Chondrocyte (in vitro differentiated cells): ENCODE results near the gene PLA2G4B. TPM values are rescaled to one million over a fixed set of nuclear protein-coding genes. Genes with fewer than 3 reads are reported as not detected.

Source experiments
- DNase-seq: peaks from one replicate; pipeline ENCODE4 v3.0.0; 2021; ENCODE audit warnings: mixed read lengths, low spot score
- H3K27ac Mint-ChIP-seq: one replicate; pipeline ENCODE4 v1.8.0; 2021; ENCODE audit warnings: mild to moderate bottlenecking, moderate library complexity, mixed read lengths; ENCODE audit not compliant: unreplicated experiment
- H3K27me3 Mint-ChIP-seq: 2 replicates; pipeline ENCODE4 v1.8.0; 2021; ENCODE audit warnings: low read depth, mixed read lengths
- H3K36me3 Mint-ChIP-seq: 2 replicates; pipeline ENCODE4 v1.8.0; 2021; ENCODE audit warnings: low read depth, mixed read lengths
- H3K4me1 Mint-ChIP-seq: 2 replicates; pipeline ENCODE4 v1.8.0; 2021; ENCODE audit warnings: low read depth, mild to moderate bottlenecking, mixed read lengths
- H3K4me3 Mint-ChIP-seq: one replicate; pipeline ENCODE4 v1.8.0; 2021; ENCODE audit warnings: mild to moderate bottlenecking, moderate library complexity, mixed read lengths; ENCODE audit not compliant: unreplicated experiment
- H3K9me3 Mint-ChIP-seq: 2 replicates; pipeline ENCODE4 v1.8.0; 2021; ENCODE audit warnings: low read depth, mixed read lengths
- total RNA-seq: library from RNA; stranded (reverse); gene quantifications from 3 replicates; pipeline ENCODE4 v1.2.1, GENCODE V29; 2021
- TF ChIP-seq, protein P1 (sequence below): fragments of 200-600 bp; sonication (generic); IDR thresholded peaks from 2 replicates; pipeline ENCODE4 v1.5.0; 2021; ENCODE audit warnings: antibody characterized with exemption, mild to moderate bottlenecking, moderate library complexity

Gene PLA2G4B
- total RNA-seq, 1 donor from 2014 or later: 3.4 TPM

DNA sequence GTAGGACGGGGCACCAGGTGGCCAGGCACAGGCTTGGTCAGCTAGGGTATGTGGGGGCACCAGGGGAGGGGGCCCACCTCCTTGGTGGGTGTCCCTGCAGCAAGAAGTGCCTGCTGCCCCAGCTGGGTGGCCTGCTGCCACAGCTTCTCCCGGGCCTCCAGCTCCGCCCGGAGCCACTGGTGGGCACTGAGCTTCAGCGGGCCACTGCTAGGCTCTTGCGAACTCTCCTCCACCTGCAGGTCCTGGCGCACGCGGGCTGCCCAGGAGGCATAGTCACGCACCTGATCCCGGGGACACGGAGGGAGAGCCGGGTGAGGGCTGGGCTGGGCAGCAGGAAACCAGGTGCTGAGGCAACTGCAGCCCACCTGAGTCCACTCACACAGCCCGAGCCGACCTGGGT lies 29.7 kb downstream of the PLA2G4B start:
- Mint-ChIP-seq H3K4me1 (no peaks in the 10 kb centered on the region), H3K27ac (no peak overlapping the region), H3K27me3 (no peaks in the 10 kb centered on the region), H3K36me3 (peaks cover 5% of the 10 kb centered on the region), H3K4me3 (no peak overlapping the region), H3K9me3 (no peaks in the 10 kb centered on the region)
- TF ChIP-seq, protein P1, sequence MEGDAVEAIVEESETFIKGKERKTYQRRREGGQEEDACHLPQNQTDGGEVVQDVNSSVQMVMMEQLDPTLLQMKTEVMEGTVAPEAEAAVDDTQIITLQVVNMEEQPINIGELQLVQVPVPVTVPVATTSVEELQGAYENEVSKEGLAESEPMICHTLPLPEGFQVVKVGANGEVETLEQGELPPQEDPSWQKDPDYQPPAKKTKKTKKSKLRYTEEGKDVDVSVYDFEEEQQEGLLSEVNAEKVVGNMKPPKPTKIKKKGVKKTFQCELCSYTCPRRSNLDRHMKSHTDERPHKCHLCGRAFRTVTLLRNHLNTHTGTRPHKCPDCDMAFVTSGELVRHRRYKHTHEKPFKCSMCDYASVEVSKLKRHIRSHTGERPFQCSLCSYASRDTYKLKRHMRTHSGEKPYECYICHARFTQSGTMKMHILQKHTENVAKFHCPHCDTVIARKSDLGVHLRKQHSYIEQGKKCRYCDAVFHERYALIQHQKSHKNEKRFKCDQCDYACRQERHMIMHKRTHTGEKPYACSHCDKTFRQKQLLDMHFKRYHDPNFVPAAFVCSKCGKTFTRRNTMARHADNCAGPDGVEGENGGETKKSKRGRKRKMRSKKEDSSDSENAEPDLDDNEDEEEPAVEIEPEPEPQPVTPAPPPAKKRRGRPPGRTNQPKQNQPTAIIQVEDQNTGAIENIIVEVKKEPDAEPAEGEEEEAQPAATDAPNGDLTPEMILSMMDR: no peak
- DNase-seq: no peak

DNA sequence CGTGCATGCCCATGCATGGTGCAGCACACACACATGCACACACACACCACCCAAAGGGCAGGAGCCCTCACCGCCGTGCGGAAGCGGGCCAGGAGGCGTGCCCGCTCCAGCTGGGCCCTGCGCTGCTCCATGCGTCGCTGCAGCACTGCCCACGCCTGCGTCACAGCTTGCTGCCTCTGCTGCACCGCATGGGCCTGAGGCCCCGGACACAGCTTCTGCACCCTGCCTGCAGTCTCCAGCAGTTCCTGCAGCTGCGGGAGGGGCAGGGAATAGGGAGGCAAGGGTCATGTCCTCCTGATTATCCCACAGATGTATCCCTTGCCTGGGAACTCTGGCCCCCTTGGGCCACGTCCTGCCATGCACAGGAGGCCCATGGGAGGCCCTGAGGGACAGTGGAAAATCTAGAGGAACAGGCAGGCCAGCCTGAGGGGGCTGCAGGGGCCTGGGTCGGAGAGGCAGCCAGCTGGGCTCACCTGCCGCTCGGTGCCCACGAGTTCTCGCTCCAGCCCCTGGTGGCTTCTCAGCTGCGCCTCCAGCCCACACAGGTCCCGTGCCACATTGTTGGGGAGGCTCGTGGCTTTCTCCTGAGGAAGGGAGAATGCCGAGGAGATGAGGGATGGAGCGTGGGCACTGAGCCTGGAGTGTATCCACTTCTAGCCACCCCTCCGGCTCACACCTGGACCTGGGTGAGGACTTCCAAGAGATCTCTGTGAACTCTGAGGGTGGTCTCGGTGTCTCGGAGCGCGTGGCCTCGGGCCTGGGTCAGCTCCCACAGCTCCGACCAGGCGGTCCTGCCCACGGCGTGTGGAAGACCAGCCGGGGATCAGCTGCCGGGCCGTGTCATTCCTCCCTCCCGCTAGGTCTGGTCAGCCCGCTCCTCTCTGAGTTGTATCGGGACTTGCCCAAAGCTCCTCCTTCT lies 31.4 kb downstream of the PLA2G4B start:
- Mint-ChIP-seq H3K4me1 (no peaks in the 10 kb centered on the region), H3K27ac (no peak overlapping the region), H3K9me3 (no peaks in the 10 kb centered on the region), H3K36me3 (peaks cover 6% of the 10 kb centered on the region), H3K4me3 (no peak overlapping the region), H3K27me3 (no peaks in the 10 kb centered on the region)
- TF ChIP-seq, protein P1: no peak
- DNase-seq: no peak

DNA sequence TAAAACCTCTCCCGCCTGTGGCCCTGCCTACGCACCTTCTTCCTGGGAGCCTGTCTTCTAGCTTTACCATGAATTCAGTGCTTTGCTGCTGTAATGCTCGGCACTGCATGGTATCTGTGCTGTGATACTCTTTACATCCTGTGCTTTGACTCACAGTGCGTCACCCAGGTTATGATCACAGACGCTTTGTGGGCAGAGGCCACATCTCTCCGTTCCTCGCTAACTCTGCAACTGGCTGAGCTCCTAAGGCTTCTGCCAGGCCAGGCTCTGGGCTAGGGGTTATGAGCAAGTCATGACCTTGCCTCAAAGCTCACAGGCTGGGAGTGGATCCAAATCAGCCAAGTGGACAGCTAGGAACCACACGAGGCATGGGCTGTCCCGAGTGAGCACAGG lies 32.0 kb downstream of the PLA2G4B start:
- H3K27me3 Mint-ChIP-seq: no peaks in the 10 kb centered on the region
- TF ChIP-seq, protein P1: no peak
- H3K27ac Mint-ChIP-seq: no peak overlapping the region
- H3K36me3 Mint-ChIP-seq: peaks cover 8% of the 10 kb centered on the region
- no peaks in the 10 kb centered on the region for H3K9me3 Mint-ChIP-seq
- no peak for DNase-seq
- no peaks in the 10 kb centered on the region for H3K4me1 Mint-ChIP-seq
- H3K4me3 Mint-ChIP-seq: no peak overlapping the region

DNA sequence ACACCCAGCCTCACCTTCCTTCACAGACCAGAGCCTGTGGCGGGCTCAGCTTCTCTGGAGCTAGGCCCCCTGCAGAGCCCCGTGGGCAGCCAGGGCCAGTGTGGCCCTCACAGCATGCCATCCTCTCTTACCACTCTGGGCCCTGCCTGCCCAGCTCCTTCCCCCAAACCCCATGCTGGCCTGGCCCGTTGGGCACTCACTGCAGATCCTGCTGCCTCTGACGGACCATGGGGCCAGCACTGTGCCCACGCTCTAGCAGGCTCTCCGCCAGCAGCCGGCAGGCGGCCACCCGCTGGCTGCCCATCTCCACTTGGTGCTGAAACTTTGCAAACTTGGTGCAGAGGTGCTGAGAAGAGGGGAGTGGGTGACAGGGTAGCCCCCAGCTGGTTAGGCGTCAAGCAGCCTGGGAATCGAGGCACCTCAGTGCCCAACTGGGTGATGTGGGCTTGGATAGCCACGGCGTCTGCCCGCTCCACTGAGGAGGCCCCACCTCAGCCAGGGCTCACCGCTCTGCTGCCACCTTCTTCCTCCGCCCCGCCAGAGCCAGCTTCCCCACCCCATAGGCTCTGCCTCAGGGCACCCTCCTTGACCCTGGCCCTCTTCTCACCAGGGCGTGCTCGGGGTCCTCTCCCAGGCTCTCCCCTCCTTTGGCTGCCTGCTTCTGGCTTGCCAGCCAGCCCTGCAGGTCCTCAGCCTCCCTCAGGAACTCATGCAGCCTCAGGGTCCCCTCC lies 32.7 kb downstream of the PLA2G4B start:
- no peak overlapping the region for H3K4me3 Mint-ChIP-seq
- H3K27me3 Mint-ChIP-seq: no peaks in the 10 kb centered on the region
- no peak for DNase-seq
- peaks cover 8% of the 10 kb centered on the region for H3K36me3 Mint-ChIP-seq
- TF ChIP-seq, protein P1: no peak
- no peaks in the 10 kb centered on the region for H3K9me3 Mint-ChIP-seq
- H3K27ac Mint-ChIP-seq: no peak overlapping the region
- H3K4me1 Mint-ChIP-seq: no peaks in the 10 kb centered on the region

DNA sequence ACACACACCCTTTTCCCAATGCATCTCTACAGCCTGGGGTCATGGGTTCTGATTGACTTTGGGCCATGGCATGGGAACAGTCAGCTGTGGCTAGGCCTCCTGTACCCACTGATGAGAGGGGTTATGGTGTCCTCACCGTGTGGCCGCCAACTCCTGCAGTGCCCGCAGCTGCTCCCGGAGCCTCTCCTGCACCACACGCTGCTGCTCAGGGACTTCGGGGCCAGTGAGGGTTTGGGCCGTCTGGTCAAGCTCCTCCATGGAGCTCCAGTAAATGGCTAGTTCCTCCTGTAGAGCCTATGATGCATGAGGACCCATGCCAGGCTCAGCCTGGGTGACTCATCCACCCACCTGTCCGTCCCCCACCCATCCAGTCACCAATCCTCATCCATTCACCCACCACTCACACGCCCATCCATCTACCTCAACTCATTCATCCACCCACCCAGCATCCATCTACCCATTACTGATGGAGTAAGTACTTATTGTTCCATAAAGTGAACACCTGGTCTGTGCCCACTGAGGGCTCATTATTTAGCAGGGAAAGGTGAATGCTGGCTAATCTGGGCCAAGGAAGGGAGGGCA lies 33.6 kb downstream of the PLA2G4B start:
- Mint-ChIP-seq H3K27me3 (no peaks in the 10 kb centered on the region), H3K27ac (no peak overlapping the region), H3K4me1 (no peaks in the 10 kb centered on the region), H3K9me3 (no peaks in the 10 kb centered on the region), H3K4me3 (no peak overlapping the region), H3K36me3 (peaks cover 8% of the 10 kb centered on the region)
- no peak for DNase-seq
- TF ChIP-seq, protein P1: no peak
